C4-2B (cell line): Measurements from ENCODE around the gene NOP9.

Experiments used
- ZFX ChIP-seq: fragments of 450-650 bp; IDR thresholded peaks from 2 replicates; pipeline ENCODE4 v1.6.1; 2017
- TF ChIP-seq, protein P1 (sequence below): fragments of 450-650 bp; conservative IDR thresholded peaks from 2 replicates; pipeline ENCODE4 v1.5.1; 2017; ENCODE audit warnings: mild to moderate bottlenecking

DNA sequence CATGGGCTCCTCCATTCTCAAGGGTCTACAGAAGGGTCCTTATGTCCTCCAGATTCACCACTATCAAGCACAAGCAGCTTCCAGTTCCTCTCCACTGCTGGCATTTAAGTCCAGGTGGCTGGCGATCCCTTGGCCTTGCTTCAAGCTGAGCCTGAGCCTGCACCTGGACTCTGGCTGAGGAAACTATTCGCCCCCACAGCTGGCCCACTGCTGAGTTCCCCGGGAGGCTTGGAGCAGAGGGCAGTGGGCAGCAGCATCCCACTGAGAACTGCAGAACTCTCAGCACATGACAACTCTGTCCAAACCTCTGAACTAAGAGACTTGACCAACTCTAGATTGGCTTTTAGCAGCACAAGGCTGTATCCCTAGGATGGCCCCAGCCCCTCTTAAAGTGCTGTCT lies 16.9 kb upstream of the NOP9 start:
- TF ChIP-seq, protein P1, sequence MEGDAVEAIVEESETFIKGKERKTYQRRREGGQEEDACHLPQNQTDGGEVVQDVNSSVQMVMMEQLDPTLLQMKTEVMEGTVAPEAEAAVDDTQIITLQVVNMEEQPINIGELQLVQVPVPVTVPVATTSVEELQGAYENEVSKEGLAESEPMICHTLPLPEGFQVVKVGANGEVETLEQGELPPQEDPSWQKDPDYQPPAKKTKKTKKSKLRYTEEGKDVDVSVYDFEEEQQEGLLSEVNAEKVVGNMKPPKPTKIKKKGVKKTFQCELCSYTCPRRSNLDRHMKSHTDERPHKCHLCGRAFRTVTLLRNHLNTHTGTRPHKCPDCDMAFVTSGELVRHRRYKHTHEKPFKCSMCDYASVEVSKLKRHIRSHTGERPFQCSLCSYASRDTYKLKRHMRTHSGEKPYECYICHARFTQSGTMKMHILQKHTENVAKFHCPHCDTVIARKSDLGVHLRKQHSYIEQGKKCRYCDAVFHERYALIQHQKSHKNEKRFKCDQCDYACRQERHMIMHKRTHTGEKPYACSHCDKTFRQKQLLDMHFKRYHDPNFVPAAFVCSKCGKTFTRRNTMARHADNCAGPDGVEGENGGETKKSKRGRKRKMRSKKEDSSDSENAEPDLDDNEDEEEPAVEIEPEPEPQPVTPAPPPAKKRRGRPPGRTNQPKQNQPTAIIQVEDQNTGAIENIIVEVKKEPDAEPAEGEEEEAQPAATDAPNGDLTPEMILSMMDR: no peak
- TF ChIP-seq ZFX: no peak
